H1 (cell line): ENCODE measurements around the gene GTF3C2. TPM values are rescaled to one million over a fixed set of nuclear protein-coding genes. Genes with fewer than 3 reads are reported as not detected.

ENCODE experiments used
- CTCF ChIA-PET: fragments of 300-600 bp; sonication (Branson Sonifier 250); formaldehyde crosslinking; loops from one replicate; lab custom pipeline; 2021; ENCODE audit not compliant: partially characterized antibody; lab: Charles Lee
- POLR2A ChIA-PET: fragments of 300-600 bp; sonication (Branson Sonifier 250); formaldehyde crosslinking; loops from one replicate; lab custom pipeline; 2021; ENCODE audit warnings: inconsistent platforms; ENCODE audit not compliant: partially characterized antibody; lab: Charles Lee
- DNase-seq, 2 experiments: peaks; one replicate each; pipeline versions ENCODE4 v3.0.0 to v3.0.0-alpha.2; 2010 to 2022; ENCODE audit warnings: low spot score in 2 of 2, low read depth in 1 of 2, mixed read lengths in 1 of 2
- FAIRE-seq: peaks from 2 replicates; lab custom pipeline; 2011; peaks lifted over from hg19 to GRCh38; lab: Jason Lieb, UNC
- H2AFZ ChIP-seq: 2 replicates; pipeline ENCODE4 v1.8.1; 2012; ENCODE audit warnings: low read length, inconsistent platforms
- H2AK5ac ChIP-seq: 2 replicates; pipeline ENCODE4 v1.6.1; 2013; ENCODE audit warnings: low read depth, low read length
- H2BK120ac ChIP-seq: replicated peaks from 2 replicates; pipeline ENCODE3; 2013; ENCODE audit warnings: low read depth, low read length, inconsistent platforms
- H2BK12ac ChIP-seq: 2 replicates; pipeline ENCODE4 v1.6.1; 2013; ENCODE audit warnings: low read depth, low read length
- H2BK15ac ChIP-seq: 2 replicates; pipeline ENCODE4 v1.6.1; 2013; ENCODE audit warnings: low read length
- H2BK20ac ChIP-seq: 2 replicates; pipeline ENCODE4 v1.6.1; 2013; ENCODE audit warnings: low read length
- H2BK5ac ChIP-seq: 2 replicates; pipeline ENCODE4 v1.6.1; 2013; ENCODE audit warnings: low read depth, low read length
- H3K14ac ChIP-seq: 2 replicates; pipeline ENCODE4 v1.6.1; 2013; ENCODE audit warnings: inconsistent platforms; ENCODE audit not compliant: insufficient read length
- H3K18ac ChIP-seq: 2 replicates; pipeline ENCODE4 v1.6.1; 2013; ENCODE audit warnings: low read length; ENCODE audit errors: extremely low read depth
- H3K23ac ChIP-seq: 2 replicates; pipeline ENCODE4 v1.6.1; 2013; ENCODE audit warnings: inconsistent platforms; ENCODE audit not compliant: insufficient read length
- H3K23me2 ChIP-seq: 2 replicates; pipeline ENCODE4 v1.6.1; 2013; ENCODE audit warnings: low read depth, low read length
- H3K27ac ChIP-seq: 2 replicates; pipeline ENCODE4 v1.6.1; 2011; ENCODE audit warnings: low read depth, low read length, inconsistent platforms
- H3K27me3 ChIP-seq, 4 experiments: replicated peaks in 1 of 4; 1 replicate in 1 of 4; 2 replicates in 3 of 4; pipeline versions ENCODE4 v1.6.1 to v1.8.1; 2011 to 2013; ENCODE audit warnings: low read length in 3 of 4, mild to moderate bottlenecking in 3 of 4, inconsistent platforms in 2 of 4, mixed read lengths in 2 of 4, moderate library complexity in 1 of 4; ENCODE audit not compliant: control insufficient read depth in 3 of 4, insufficient read depth in 3 of 4; ENCODE audit errors: extremely low read depth in 1 of 4
- H3K36me3 ChIP-seq, 4 experiments: 2 replicates each; pipeline versions ENCODE4 v1.6.1 to v1.8.1; 2011 to 2013; ENCODE audit warnings: mild to moderate bottlenecking in 4 of 4, low read length in 3 of 4, moderate library complexity in 2 of 4, control low read depth in 1 of 4, inconsistent platforms in 1 of 4; ENCODE audit not compliant: insufficient read depth in 4 of 4, control insufficient read depth in 2 of 4
- H3K4ac ChIP-seq: replicated peaks from 2 replicates; pipeline ENCODE3; 2013; ENCODE audit warnings: low read length, low read depth, mixed read lengths, inconsistent platforms; ENCODE audit not compliant: insufficient read length
- H3K4me1 ChIP-seq, 4 experiments: replicated peaks in 1 of 4; 1 replicate in 1 of 4; 2 replicates in 3 of 4; pipeline versions ENCODE4 v1.6.1 to v1.8.1; 2011 to 2013; ENCODE audit warnings: low read length in 3 of 4, inconsistent platforms in 2 of 4, mixed read lengths in 1 of 4; ENCODE audit not compliant: insufficient read depth in 4 of 4, control insufficient read depth in 3 of 4
- H3K4me2 ChIP-seq, 2 experiments: 2 replicates each; pipeline versions ENCODE4 v1.6.1 to v1.8.1; 2011 to 2013; ENCODE audit warnings: low read depth in 2 of 2, low read length in 2 of 2, control low read depth in 1 of 2, inconsistent platforms in 1 of 2, mild to moderate bottlenecking in 1 of 2; ENCODE audit not compliant: insufficient read depth in 1 of 2
- H3K4me3 ChIP-seq, 4 experiments: fragments of 200-600, 300-600 bp in 1 of 4; sonication (generic), shearing (Covaris generic), sonication (Bioruptor Twin) in 1 of 4; 2 replicates each; pipeline versions ENCODE4 v1.5.1 to v1.8.1; 2011 to 2016; ENCODE audit warnings: low read length in 4 of 4, low read depth in 3 of 4, control low read depth in 2 of 4, inconsistent platforms in 2 of 4, mild to moderate bottlenecking in 2 of 4, mixed read lengths in 1 of 4, moderate library complexity in 1 of 4; ENCODE audit not compliant: insufficient read depth in 2 of 4; ENCODE audit errors: extremely low read depth in 1 of 4
- H3K56ac ChIP-seq: replicated peaks from 2 replicates; pipeline ENCODE3; 2013; ENCODE audit warnings: low read depth, mild to moderate bottlenecking, mixed read lengths, low read length, inconsistent platforms; ENCODE audit not compliant: insufficient read length
- H3K79me1 ChIP-seq: 2 replicates; pipeline ENCODE4 v1.6.1; 2013; ENCODE audit warnings: low read depth, low read length, control low read depth
- H3K79me2 ChIP-seq, 2 experiments: 2 replicates each; pipeline versions ENCODE4 v1.6.1 to v1.8.1; 2012 to 2013; ENCODE audit warnings: low read length in 2 of 2, mild to moderate bottlenecking in 2 of 2, inconsistent platforms in 1 of 2; ENCODE audit not compliant: insufficient read depth in 2 of 2, control insufficient read depth in 1 of 2
- H3K9ac ChIP-seq, 4 experiments: replicated peaks in 1 of 4; 1 replicate in 1 of 4; 2 replicates in 3 of 4; pipeline versions ENCODE4 v1.6.1 to v1.8.1; 2011 to 2013; ENCODE audit warnings: low read depth in 3 of 4, low read length in 3 of 4, control low read depth in 2 of 4, mild to moderate bottlenecking in 2 of 4, moderate library complexity in 2 of 4, inconsistent platforms in 1 of 4; ENCODE audit errors: extremely low read depth in 1 of 4
- H3K9me3 ChIP-seq, 2 experiments: 2 replicates each; pipeline versions ENCODE4 v1.6.1 to v1.8.1; 2012 to 2013; ENCODE audit warnings: mild to moderate bottlenecking in 2 of 2, moderate library complexity in 2 of 2, control low read depth in 1 of 2, inconsistent platforms in 1 of 2, low read depth in 1 of 2, low read length in 1 of 2, mixed read lengths in 1 of 2; ENCODE audit not compliant: insufficient read depth in 2 of 2
- H4K20me1 ChIP-seq, 2 experiments: replicated peaks in 1 of 2; 2 replicates each; pipeline versions ENCODE3 to v1.8.1; 2011 to 2013; ENCODE audit warnings: inconsistent platforms in 2 of 2, low read length in 2 of 2, mild to moderate bottlenecking in 1 of 2; ENCODE audit not compliant: insufficient read depth in 2 of 2, control insufficient read depth in 1 of 2
- H4K5ac ChIP-seq: 2 replicates; pipeline ENCODE4 v1.6.1; 2013; ENCODE audit warnings: low read length, low read depth, mixed read lengths, inconsistent platforms; ENCODE audit not compliant: insufficient read length
- H4K8ac ChIP-seq: 2 replicates; pipeline ENCODE4 v1.8.0; 2013; ENCODE audit warnings: mild to moderate bottlenecking, moderate library complexity, low read length, inconsistent platforms; ENCODE audit not compliant: insufficient read depth; ENCODE audit errors: extremely low read depth
- H4K91ac ChIP-seq: replicated peaks from 2 replicates; pipeline ENCODE3; 2013; ENCODE audit warnings: low read length, mixed read lengths, inconsistent platforms; ENCODE audit not compliant: insufficient read length
- ASH2L ChIP-seq: fragments of 200-600, 300-600 bp; sonication (generic); IDR thresholded peaks from one replicate; pipeline ENCODE4 v1.7.1; 2017; ENCODE audit warnings: low read length
- CHD1 ChIP-seq: IDR thresholded peaks from 2 replicates; pipeline ENCODE4 v1.6.1; 2012; ENCODE audit warnings: low read depth, low read length, improper control_type of control experiment
- GTF2F1 ChIP-seq: IDR thresholded peaks from 2 replicates; pipeline ENCODE4 v1.6.1; 2012; ENCODE audit warnings: low read depth, low read length, improper control_type of control experiment, borderline replicate concordance
- HDAC6 ChIP-seq: IDR thresholded peaks from one replicate; pipeline ENCODE4 v1.7.1; 2012; ENCODE audit warnings: low read depth, mild to moderate bottlenecking, inconsistent platforms, low read length, moderate library complexity
- KDM4A ChIP-seq: IDR thresholded peaks from one replicate; pipeline ENCODE4 v1.7.1; 2012; ENCODE audit warnings: low read depth, mild to moderate bottlenecking, moderate library complexity, low read length, inconsistent platforms; ENCODE audit not compliant: severe bottlenecking
- MAFK ChIP-seq: IDR thresholded peaks from 2 replicates; pipeline ENCODE4 v1.6.1; 2012; ENCODE audit warnings: low read depth, mild to moderate bottlenecking, improper control_type of control experiment, low read length
- POLR2A ChIP-seq, 2 experiments: IDR thresholded peaks; 1 replicate in 1 of 2; 2 replicates in 1 of 2; pipeline ENCODE4 v1.6.1; 2011; ENCODE audit warnings: low read depth in 2 of 2, low read length in 2 of 2, mild to moderate bottlenecking in 2 of 2; ENCODE audit errors: control extremely low read depth in 1 of 2
- RBBP5 ChIP-seq: IDR thresholded peaks from 2 replicates; pipeline ENCODE4 v1.7.1; 2012; ENCODE audit warnings: low read depth, mild to moderate bottlenecking, inconsistent platforms, low read length, moderate library complexity, borderline replicate concordance
- RXRA ChIP-seq: IDR thresholded peaks from 2 replicates; pipeline ENCODE4 v1.6.1; 2011; ENCODE audit warnings: low read depth, mild to moderate bottlenecking, low read length, moderate library complexity; ENCODE audit not compliant: insufficient read depth
- SP2 ChIP-seq: IDR thresholded peaks from 2 replicates; pipeline ENCODE4 v1.6.1; 2012; ENCODE audit warnings: mild to moderate bottlenecking, low read length, inconsistent platforms
- SRF ChIP-seq: IDR thresholded peaks from 2 replicates; pipeline ENCODE4 v1.6.1; 2011; ENCODE audit warnings: mild to moderate bottlenecking, low read depth, low read length, moderate library complexity
- TAF1 ChIP-seq: IDR thresholded peaks from 2 replicates; pipeline ENCODE4 v1.6.1; 2011; ENCODE audit warnings: mild to moderate bottlenecking, low read depth, low read length
- TEAD4 ChIP-seq: IDR thresholded peaks from 2 replicates; pipeline ENCODE4 v1.6.1; 2012; ENCODE audit warnings: low read depth, low read length, inconsistent platforms, mixed read lengths
- WGBS, 2 experiments: shearing (Covaris generic) in 1 of 2; methylation state at CpG; one replicate each; pipeline versions ENCODE4 v1.1.6 to v1.1.7; 2013 to 2015; ENCODE audit warnings: low lambda C conversion rate in 2 of 2, mixed read lengths in 2 of 2, inconsistent platforms in 1 of 2, low coverage in 1 of 2, missing lambda C conversion rate in 1 of 2; ENCODE audit not compliant: insufficient replicate concordance in 2 of 2, insufficient coverage in 1 of 2, insufficient read length in 1 of 2; ENCODE audit errors: extremely low coverage in 1 of 2, missing lambda C conversion rate in 1 of 2; 5-methylcytosine and 5-hydroxymethylcytosine counted together
- polyA plus RNA-seq, 7 experiments: library from polyadenylated mRNA; depleted of rRNA in 3 of 7; stranded (reverse) in 5 of 7; unstranded in 2 of 7; fragments of >200 nt in 5 of 7; fragments of 200-250 nt in 2 of 7; gene quantifications; 1 replicate in 5 of 7; 2 replicates in 1 of 7; 4 replicates in 1 of 7; pipeline versions ENCODE4 v1.2.1 to v1.2.3, GENCODE V29; 2011 to 2013; ENCODE audit warnings: missing spikeins in 2 of 7, mixed read lengths in 2 of 7
- total RNA-seq: library from RNA; stranded (reverse); fragmentation: NEBNext Ultra II Directional; extraction: Animal tissue kit (Norgen Biotek cat#: 25700); gene quantifications from 2 replicates; pipeline ENCODE4 v1.2.1, GENCODE V29; 2021
- TF ChIP-seq, protein P1 (sequence below): IDR thresholded peaks from 2 replicates; pipeline ENCODE4 v1.6.1; 2012; ENCODE audit warnings: inconsistent platforms

The GTF3C2 gene
- total and polyA plus RNA-seq, 2 of the 8 experiments (the other 6 are each of a cell fraction or from before 2014, with no cell fraction given): 118 to 127 TPM

DNA sequence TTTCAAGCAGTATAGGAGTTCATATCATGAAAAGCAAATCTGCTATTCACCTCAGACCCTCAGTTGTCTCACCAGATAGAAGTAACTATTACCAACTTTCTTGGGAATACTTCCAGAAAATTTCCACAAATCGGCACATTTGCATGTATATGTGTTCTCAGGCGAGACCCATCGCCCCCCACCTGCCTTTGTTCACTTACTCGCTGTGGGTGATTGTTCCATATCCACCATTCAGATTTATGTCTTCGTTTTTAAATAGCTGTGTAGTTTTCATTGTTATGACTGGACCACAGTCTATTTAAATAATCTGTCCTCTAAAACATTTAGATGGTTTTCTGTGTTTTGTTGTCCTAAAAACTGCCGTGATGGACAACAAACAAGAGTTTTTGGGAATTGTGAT, 71.1 kb downstream of the GTF3C2 start:
- Histone ChIP-seq H4K20me1 (no peaks in the 10 kb centered on the region), H3K4me2 (no peak overlapping the region), H4K8ac (no peak overlapping the region), H3K36me3 (no peaks in the 10 kb centered on the region), H3K27me3 (peaks cover 0 to 4% (median 0%) of the 10 kb centered on the region in 4 experiments; a peak in 1 of 7 replicates), H3K9me3 (no peaks in the 10 kb centered on the region), H3K4ac (no peak overlapping the region), H2AFZ (no peak overlapping the region), H3K23me2 (peaks cover 3% of the 10 kb centered on the region), H2BK12ac (no peak overlapping the region), H2BK120ac (no peak overlapping the region), H2BK5ac (no peak overlapping the region), H4K91ac (no peak overlapping the region), H2BK15ac (no peak overlapping the region), H3K27ac (no peak overlapping the region), H3K23ac (no peak overlapping the region), H3K18ac (no peak overlapping the region), H2BK20ac (no peak overlapping the region), H2AK5ac (no peak overlapping the region), H3K4me1 (peaks cover 4 to 18% (median 13%) of the 10 kb centered on the region in 4 experiments), H3K56ac (no peak overlapping the region), H3K79me1 (no peaks in the 10 kb centered on the region), H3K9ac (no peak overlapping the region), H3K79me2 (no peaks in the 10 kb centered on the region), H3K14ac (no peak overlapping the region), H3K4me3 (no peak overlapping the region), H4K5ac (no peak overlapping the region)
- POLR2A ChIA-PET: interaction anchor here (1.1 to 11.9 kb wide), 3 partner anchors 12 to 38 kb away, joined by 3 to 149 read pairs (median 4); no protein-coding TSS in a partner anchor
- no peak for DNase-seq
- TF ChIP-seq SP2 (no peak), TAF1 (no peak), KDM4A (no peak), CHD1 (no peak), GTF2F1 (no peak), MAFK (no peak), HDAC6 (no peak), RBBP5 (no peak), ASH2L (no peak), POLR2A (IDR thresholded peaks at IDR 0.05; ENCODE audit: control extremely low read depth in 1 of 2, low read depth in 2 of 2, low read length in 2 of 2) (no peak), SRF (no peak), RXRA (no peak), TEAD4 (no peak)
- TF ChIP-seq, protein P1, sequence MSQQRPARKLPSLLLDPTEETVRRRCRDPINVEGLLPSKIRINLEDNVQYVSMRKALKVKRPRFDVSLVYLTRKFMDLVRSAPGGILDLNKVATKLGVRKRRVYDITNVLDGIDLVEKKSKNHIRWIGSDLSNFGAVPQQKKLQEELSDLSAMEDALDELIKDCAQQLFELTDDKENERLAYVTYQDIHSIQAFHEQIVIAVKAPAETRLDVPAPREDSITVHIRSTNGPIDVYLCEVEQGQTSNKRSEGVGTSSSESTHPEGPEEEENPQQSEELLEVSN: no peak
- CTCF ChIA-PET: interaction anchor here (0.6 to 20.2 kb wide), 6 partner anchors 10 to 204 kb away, joined by 3 to 413 read pairs (median 92); partner anchors contain the start of gene SLC30A3
- 74% methylated on average over 6 of the region's 6 CpGs; no CpG with 5 or more reads in 1 of the 2 experiments for WGBS, 2 experiments
- FAIRE-seq: no peak
